ENCODE measurements around the gene ASCL5.

DNA sequence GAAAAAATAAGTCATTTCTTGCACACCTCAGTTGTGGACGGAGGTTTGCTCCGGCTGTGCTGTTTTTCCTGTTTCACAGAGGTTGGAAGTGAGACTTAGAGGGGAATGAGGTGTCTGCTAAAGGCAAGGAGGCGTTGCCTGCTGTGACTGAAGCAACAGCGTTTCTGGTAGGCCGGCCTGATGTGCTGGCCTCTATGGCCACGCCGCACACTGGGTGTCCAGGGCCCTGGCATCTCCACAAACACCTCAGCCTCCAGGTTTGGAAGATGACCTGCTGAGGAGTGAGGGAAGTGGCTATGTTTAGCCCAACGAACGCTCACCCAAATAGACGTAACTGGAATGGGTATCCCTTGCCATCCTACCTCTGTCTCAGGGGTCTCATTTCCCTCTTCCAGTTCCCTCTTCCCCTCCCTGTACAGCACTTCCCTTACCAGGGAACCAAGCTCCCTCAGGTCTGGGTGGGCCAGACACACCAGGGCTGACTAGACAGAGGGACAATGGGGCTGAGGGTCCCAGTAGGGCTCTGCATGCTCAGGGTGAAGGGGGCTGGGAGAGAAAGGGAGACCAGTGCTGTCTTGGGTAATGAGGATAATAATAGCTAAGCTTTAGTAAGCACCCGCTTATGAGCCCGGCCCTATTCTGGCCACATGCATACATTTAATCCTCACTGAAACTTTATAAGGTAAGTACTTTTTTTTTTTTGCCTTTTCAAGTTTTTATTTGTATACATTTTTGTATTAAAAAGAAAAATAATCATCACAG is 26.6 kb downstream of the ASCL5 start:
- TF ChIP-seq POLR2A (IDR thresholded peaks at IDR 0.05; ENCODE audit: extremely low read depth, insufficient read length): no peak
- TF ChIP-seq, protein P1, sequence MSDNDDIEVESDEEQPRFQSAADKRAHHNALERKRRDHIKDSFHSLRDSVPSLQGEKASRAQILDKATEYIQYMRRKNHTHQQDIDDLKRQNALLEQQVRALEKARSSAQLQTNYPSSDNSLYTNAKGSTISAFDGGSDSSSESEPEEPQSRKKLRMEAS (IDR thresholded peaks at IDR 0.05; ENCODE audit: low read depth, low read length): no peak
- TF ChIP-seq, protein P2, sequence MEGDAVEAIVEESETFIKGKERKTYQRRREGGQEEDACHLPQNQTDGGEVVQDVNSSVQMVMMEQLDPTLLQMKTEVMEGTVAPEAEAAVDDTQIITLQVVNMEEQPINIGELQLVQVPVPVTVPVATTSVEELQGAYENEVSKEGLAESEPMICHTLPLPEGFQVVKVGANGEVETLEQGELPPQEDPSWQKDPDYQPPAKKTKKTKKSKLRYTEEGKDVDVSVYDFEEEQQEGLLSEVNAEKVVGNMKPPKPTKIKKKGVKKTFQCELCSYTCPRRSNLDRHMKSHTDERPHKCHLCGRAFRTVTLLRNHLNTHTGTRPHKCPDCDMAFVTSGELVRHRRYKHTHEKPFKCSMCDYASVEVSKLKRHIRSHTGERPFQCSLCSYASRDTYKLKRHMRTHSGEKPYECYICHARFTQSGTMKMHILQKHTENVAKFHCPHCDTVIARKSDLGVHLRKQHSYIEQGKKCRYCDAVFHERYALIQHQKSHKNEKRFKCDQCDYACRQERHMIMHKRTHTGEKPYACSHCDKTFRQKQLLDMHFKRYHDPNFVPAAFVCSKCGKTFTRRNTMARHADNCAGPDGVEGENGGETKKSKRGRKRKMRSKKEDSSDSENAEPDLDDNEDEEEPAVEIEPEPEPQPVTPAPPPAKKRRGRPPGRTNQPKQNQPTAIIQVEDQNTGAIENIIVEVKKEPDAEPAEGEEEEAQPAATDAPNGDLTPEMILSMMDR (IDR thresholded peaks at IDR 0.05; ENCODE audit: low read depth, low read length): no peak
- TF ChIP-seq MYC (IDR thresholded peaks at IDR 0.05; ENCODE audit: low read depth, low read length): no peak

Measured in NB4 (cell line).